LNCAP (cell line): ENCODE measurements around the gene SPEN.

Source experiments
- TF ChIP-seq, protein P1 (sequence below): fragments of 450-650 bp; IDR thresholded peaks from 2 replicates; pipeline ENCODE4 v1.5.1; 2017; ENCODE audit warnings: mild to moderate bottlenecking

Gene SPEN

DNA sequence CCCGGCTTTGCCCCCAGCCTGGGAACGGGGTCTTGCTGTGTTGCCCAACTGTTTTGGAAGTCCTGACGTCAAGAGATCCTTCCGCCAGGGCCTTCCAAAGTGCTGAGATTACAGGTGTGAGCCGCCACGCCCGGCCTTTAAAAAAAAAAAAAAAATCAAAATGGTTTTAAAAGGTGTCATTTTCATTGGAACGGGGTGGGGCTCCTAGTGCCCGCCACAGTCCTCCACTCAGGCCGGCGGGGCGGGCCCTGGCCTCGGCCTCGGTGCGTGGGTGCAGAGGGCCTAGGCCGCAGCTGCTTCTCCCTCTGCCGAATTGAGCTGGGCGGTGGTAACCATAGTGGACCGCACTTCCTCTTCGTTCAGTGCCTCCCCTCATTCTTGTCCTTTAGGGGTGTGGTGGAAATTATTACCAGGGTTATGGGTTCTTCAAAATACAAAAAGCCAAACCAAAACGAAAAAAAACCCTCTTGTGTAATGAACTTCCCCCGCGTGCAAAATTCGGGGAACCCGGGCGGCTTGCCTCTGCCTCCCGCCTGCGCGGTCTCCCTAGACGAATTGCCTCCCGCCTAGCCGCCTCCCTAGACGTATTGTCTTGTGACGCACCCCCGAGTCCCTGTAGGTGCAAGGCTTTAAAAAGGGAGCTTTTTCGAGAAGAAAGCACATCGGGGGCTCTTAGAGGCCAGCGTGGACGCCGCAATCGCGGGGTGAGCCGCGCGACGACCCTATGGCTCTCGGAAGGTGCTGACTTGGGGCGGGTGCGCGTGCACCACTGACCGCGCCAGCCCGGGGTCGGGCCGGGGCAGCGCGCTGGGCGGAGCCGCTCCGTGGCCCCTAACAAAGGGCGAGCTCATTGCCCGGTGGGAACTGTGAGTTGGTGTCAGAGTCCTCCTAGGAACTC, 10.5 kb upstream of the SPEN start:
- TF ChIP-seq, protein P1, sequence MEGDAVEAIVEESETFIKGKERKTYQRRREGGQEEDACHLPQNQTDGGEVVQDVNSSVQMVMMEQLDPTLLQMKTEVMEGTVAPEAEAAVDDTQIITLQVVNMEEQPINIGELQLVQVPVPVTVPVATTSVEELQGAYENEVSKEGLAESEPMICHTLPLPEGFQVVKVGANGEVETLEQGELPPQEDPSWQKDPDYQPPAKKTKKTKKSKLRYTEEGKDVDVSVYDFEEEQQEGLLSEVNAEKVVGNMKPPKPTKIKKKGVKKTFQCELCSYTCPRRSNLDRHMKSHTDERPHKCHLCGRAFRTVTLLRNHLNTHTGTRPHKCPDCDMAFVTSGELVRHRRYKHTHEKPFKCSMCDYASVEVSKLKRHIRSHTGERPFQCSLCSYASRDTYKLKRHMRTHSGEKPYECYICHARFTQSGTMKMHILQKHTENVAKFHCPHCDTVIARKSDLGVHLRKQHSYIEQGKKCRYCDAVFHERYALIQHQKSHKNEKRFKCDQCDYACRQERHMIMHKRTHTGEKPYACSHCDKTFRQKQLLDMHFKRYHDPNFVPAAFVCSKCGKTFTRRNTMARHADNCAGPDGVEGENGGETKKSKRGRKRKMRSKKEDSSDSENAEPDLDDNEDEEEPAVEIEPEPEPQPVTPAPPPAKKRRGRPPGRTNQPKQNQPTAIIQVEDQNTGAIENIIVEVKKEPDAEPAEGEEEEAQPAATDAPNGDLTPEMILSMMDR, result no peak

DNA sequence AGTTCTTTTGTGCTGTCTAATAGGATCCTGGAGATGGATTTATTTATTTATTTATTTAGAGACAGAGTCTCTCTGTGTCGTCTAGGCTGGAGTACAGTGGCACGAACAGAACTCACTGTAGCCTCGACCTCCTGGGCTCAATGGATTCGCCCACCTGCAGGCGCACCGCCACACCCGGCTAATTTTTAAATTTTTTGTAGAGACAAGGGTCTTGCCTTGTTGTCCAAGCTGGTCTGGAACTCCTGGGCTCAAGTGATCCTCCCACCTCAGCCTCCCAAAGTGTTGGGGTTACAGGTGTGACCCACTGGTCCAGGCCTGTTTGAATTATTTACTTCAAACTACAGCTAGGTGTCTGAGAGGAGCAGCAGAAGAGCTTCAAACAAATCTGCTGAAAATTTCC, 9.6 kb upstream of the SPEN start:
- TF ChIP-seq, protein P1, result no peak

DNA sequence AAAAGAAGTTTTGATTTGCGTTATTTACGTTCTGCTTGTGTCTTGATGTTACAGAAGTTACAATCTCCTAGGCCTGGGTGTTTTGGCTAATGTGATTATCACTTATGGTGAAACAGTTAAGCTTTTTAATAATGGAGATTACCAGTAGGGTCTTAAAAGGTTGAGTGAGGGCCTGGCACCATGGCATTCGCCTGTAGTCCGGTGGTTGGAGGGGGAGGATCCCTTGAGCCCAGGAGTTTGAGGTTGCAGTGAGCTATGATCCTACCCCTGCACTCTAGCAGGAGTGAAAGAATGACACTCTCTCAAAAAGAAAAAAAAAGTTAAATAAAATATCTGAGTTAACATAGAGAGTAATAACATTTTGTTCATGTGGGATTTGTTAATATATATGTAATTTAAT, 8.8 kb upstream of the SPEN start:
- TF ChIP-seq, protein P1, result no peak

DNA sequence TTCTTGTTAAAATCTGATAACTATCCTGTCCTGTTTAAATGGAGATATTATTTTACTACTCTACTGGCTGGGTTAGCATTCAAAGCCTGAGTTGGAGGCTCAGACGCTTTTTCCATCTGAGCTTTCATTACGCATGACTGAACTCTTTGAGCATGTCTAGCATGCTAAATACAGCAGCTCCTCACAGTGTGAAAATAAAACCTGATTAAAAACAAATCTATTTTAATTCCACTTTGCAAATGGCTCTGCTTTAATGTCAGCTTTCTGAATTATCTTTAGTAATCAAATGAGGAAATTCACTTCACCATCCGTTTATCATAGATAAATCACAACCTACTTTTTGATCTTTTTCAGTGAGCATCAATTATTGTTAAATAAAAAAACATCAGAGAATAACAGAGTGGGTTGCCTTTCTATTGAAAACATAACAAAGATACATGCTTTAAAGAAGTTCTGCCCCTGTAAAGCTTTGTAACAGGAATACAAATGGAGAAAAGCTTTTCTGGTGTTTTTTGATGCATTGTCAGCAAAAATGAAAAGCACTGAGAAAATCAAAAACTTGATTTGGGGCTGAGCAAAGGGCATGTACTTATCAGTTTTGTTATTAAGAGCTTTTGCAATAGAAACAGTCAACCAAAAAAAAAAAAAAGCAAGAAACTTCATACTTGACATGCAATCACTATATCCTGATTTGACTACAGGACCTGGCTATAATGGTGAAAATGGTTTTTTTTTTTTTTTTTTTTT, 3.5 kb upstream of the SPEN start:
- TF ChIP-seq, protein P1, result no peak

DNA sequence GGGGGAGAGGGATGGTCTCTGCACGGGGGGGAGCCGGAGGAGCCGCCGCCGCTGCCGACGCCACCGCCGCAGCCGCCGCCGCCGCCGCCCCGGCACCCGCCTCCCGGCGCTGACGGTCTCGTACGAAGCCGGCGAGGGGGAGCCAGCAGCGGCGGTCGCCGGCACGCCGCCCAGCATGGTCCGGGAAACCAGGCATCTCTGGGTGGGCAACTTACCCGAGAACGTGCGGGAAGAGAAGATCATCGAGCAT, 311 bp downstream of the SPEN start:
- TF ChIP-seq, protein P1, result no peak

DNA sequence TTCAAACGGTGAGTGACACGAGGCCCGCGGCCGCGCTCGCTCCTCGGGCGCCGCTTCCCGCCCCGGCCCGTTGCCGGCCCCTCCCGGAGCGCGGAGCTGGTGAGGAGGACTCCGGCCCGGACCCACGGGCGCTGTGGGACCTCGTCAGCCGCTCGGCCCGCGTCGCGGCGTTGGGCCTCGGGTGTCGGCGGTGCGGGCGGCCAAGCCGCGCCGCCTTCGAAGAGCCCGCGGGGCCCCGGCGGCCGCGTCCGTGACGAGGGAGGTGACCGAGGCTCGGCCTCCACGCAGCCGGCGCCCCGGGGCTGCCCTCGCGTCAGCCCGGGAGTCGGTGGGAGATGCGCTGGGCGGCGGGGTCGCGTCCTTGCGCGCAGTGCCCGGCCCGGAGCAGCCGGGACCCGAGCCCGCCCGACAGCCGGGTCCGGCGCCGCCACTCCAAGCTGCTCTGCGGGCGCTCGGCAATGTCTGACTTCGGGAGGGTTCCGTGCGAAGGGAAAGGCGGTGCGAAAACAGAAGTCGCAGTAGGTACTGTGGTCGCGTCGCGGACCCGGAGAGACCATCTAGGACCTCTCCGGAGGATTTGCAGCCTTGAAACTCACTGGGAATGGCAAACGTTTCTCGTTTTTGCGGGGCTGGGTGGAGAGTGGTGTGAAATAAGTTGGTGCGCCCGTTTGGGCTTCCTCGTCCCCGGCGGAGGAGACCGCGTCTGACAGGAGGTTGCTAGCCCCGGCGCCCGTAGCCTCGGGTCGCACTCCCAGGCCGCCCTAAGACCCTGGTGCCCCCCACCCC, 829 bp downstream of the SPEN start:
- TF ChIP-seq, protein P1, result no peak

DNA sequence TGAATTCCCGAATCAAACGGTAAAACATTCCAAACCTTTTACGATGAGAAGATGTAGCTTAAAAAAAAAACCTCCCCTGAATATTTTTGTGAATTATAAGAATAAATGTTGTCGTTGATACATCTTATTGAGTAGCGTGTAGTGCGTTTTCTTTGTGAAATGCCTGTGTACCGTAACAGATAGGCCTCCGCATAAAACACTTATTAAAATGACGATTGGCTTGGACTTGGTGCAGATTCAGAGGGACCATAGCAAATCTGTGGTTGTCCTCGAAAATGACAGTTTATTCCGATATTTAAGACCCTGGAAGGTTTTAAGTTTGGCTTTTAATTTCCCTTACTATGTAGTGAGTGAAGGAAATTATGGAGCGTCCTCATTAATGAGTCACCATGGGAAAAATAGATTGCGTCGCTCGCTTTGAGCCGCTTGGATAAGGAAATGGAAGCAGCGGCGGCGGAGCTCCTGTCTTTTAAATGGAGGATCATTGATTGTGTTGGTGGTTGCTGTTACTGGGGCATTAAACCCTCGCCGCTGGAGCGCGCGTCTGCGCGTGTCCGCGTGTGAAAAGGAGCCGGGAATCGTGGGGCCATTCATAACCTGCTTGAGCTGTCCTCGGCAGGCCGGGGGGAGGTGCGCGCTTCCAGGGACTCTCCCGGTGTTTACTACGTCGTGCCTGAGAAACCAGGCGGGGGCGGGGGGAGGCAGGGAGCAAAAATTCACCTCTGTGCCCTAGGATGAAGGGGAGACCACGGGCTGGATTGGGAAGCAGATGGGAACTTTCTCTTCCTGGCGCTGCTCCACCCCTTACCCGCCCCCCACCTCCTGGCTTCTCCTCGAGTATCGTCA, 1.6 kb downstream of the SPEN start:
- TF ChIP-seq, protein P1, result no peak
